Sigmoid colon (tissue), 7 donors: ENCODE data around the gene TMEM129. TPM values are rescaled to one million over a fixed set of nuclear protein-coding genes. Genes with fewer than 3 reads are reported as not detected.

Experiments
- DNase-seq: peaks from one replicate; pipeline ENCODE4 v3.0.0-alpha.2; 2019
- H3K27ac ChIP-seq, 4 donors: fragments of 200-600 bp; sonication (generic); one replicate each; pipeline ENCODE4 v1.5.1; 2016 to 2019; ENCODE audit warnings: mild to moderate bottlenecking in 1 of 4
- H3K27me3 ChIP-seq, 3 donors: fragments of 200-600 bp; sonication (generic); one replicate each; pipeline ENCODE4 v1.5.1; 2019; ENCODE audit warnings: mild to moderate bottlenecking in 1 of 3
- H3K36me3 ChIP-seq, 4 donors: fragments of 200-600 bp; sonication (generic); one replicate each; pipeline ENCODE4 v1.5.1; 2016 to 2019
- H3K4me1 ChIP-seq, 4 donors: fragments of 200-600 bp; sonication (generic); one replicate each; pipeline ENCODE4 v1.5.1; 2017 to 2019
- H3K4me3 ChIP-seq, 4 donors: fragments of 200-600 bp; sonication (generic); one replicate each; pipeline ENCODE4 v1.5.1; 2017 to 2019; ENCODE audit warnings: mild to moderate bottlenecking in 2 of 4, moderate library complexity in 1 of 4
- H3K9me3 ChIP-seq, 4 donors: fragments of 200-600 bp in 3 of 4; sonication (generic) in 3 of 4; one replicate each; pipeline versions ENCODE4 v1.5.1 to v1.6.1; 2013 to 2019
- EP300 ChIP-seq, 4 donors: sonication (generic); formaldehyde crosslinking; IDR thresholded peaks; one replicate each; pipeline ENCODE4 v1.6.1; 2017; ENCODE audit warnings: antibody characterized with exemption in 4 of 4
- POLR2A ChIP-seq, 2 donors: fragments of 450-650 bp; IDR thresholded peaks; one replicate each; pipeline ENCODE4 v1.6.1; 2016; ENCODE audit warnings: antibody characterized with exemption in 2 of 2, mild to moderate bottlenecking in 2 of 2, moderate library complexity in 2 of 2
- POLR2AphosphoS5 ChIP-seq, 4 donors: sonication (generic); formaldehyde crosslinking; IDR thresholded peaks; one replicate each; pipeline ENCODE4 v1.6.1; 2017; ENCODE audit warnings: antibody characterized with exemption in 4 of 4
- WGBS, 2 donors: extraction: QIAGEN DNeasy Blood & Tissue Kit; methylation state at CpG; one replicate each; pipeline ENCODE4 v1.1.7; 2013; 5-methylcytosine and 5-hydroxymethylcytosine counted together
- intact Hi-C: fragments of 100-400 bp; cut with DNase I; formaldehyde crosslinking; loops from one replicate; pipeline ENCODE4 v1.15.1; 2023
- polyA plus RNA-seq, 3 donors: library from polyadenylated mRNA; stranded (reverse); fragments of 200-250 nt; gene quantifications; one replicate each; pipeline ENCODE4 v1.2.3, GENCODE V29; 2013
- total RNA-seq, 4 donors: library from RNA; depleted of rRNA; stranded (reverse); fragments of >200 nt; gene quantifications; one replicate each; pipeline ENCODE4 v1.1.0, GENCODE V29; 2016
- TF ChIP-seq, protein P1 (sequence below), 4 experiments: fragments of 450-650 bp in 3 of 4; fragments of 200-600 bp in 1 of 4; IDR thresholded peaks; one replicate each; pipeline ENCODE4 v1.5.1; 2016 to 2019; ENCODE audit warnings: antibody characterized with exemption in 4 of 4, mild to moderate bottlenecking in 3 of 4, moderate library complexity in 2 of 4
- donor health status: healthy with polysubstance abuse.
- donor health status: Bipolar disorder and iron deficiency.
- donor health status: healthy.

TMEM129 gene
- total and polyA plus RNA-seq, 7 donors = 16.9 to 51.4 (median 42.4) TPM

DNA sequence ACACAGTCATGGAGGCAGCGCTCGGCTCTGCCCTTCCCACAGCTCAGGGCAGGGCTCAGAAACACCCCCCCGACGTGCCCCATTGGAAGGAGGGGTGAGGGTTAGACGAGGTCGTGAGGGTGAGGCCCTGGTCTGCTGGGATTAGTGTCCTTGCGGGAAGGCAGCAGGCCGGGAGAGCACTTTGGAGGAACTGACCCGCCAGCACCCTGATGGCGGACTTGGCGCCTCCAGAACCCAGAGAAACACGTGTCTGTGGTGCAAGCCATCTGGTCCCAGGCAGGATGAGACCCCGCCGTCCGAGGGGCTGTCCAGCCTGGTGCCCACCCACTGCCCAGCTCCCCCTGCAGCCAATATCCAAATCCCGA lies 26.5 kb upstream of the TMEM129 start:
- H3K27ac ChIP-seq = no peak overlapping the region
- WGBS, 2 donors = 71 to 88% methylated on average over 16 of the region's 16 CpGs
- peaks cover 0 to 12% (median 5%) of the 10 kb centered on the region in 3 donors for H3K27me3 ChIP-seq
- no peak overlapping the region for H3K4me3 ChIP-seq
- peaks cover 0 to 7% (median 2%) of the 10 kb centered on the region in 4 donors for H3K4me1 ChIP-seq
- no peaks in the 10 kb centered on the region for H3K9me3 ChIP-seq
- intact Hi-C loops = no loop called here
- TF ChIP-seq POLR2A (IDR thresholded peaks at IDR 0.05) (no peak), EP300 (IDR thresholded peaks at IDR 0.05) (no peak), POLR2AphosphoS5 (IDR thresholded peaks at IDR 0.05) (no peak)
- TF ChIP-seq, protein P1, sequence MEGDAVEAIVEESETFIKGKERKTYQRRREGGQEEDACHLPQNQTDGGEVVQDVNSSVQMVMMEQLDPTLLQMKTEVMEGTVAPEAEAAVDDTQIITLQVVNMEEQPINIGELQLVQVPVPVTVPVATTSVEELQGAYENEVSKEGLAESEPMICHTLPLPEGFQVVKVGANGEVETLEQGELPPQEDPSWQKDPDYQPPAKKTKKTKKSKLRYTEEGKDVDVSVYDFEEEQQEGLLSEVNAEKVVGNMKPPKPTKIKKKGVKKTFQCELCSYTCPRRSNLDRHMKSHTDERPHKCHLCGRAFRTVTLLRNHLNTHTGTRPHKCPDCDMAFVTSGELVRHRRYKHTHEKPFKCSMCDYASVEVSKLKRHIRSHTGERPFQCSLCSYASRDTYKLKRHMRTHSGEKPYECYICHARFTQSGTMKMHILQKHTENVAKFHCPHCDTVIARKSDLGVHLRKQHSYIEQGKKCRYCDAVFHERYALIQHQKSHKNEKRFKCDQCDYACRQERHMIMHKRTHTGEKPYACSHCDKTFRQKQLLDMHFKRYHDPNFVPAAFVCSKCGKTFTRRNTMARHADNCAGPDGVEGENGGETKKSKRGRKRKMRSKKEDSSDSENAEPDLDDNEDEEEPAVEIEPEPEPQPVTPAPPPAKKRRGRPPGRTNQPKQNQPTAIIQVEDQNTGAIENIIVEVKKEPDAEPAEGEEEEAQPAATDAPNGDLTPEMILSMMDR (IDR thresholded peaks at IDR 0.05) = no peak
- H3K36me3 ChIP-seq = no peaks in the 10 kb centered on the region
- DNase-seq = no peak

DNA sequence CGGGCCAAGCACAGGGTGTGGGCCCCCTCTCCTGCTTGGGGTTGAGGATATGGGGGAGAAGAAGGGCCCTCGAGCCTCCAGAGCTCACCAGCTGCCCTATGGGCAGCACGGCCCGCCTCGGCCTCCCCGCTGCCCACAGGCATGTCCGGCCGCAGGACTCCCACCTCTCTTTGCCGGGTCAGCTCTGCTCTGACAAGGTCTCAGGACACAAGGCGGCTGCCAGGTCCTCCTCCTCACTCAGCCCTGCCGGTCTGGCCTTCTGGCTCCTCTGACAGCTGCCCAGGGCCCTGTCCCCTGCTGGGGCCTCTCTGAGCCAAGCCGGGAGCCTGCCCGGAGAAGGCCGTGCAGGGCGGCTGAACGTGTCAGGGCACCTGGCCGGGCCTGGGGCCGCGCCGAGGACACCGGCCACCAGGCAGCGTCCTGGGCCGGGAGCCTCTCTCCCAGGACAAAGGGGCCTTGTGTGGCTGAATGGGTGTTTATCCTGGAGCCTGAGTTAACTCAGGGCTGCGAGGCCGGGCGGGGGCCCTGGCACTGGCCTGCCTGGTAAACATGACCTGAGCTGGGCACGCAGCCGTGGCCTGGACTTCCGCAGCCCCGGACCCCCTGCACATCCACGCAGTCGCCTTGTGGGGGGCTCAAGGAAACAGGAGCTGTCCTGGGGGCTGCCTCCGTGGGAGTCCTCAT lies 25.9 kb upstream of the TMEM129 start:
- intact Hi-C loops = loop anchor here (1.0 kb wide), 2 partner anchors 63 to 152 kb away; no protein-coding TSS in a partner anchor
- 39 to 77% methylated on average over 33 of the region's 33 CpGs for WGBS, 2 donors
- H3K27me3 ChIP-seq = peaks cover 0 to 12% (median 5%) of the 10 kb centered on the region in 3 donors
- peaks cover 0 to 7% (median 2%) of the 10 kb centered on the region in 4 donors for H3K4me1 ChIP-seq
- no peak overlapping the region for H3K27ac ChIP-seq
- H3K4me3 ChIP-seq = no peak overlapping the region
- no peak for DNase-seq
- TF ChIP-seq POLR2A (IDR thresholded peaks at IDR 0.05) = no peak
- TF ChIP-seq POLR2AphosphoS5 (IDR thresholded peaks at IDR 0.05) = no peak
- no peak for TF ChIP-seq EP300 (IDR thresholded peaks at IDR 0.05)
- TF ChIP-seq, protein P1 (IDR thresholded peaks at IDR 0.05) = no peak
- H3K36me3 ChIP-seq = peaks cover 0 to 4% (median 0%) of the 10 kb centered on the region in 4 donors
- H3K9me3 ChIP-seq = no peaks in the 10 kb centered on the region

DNA sequence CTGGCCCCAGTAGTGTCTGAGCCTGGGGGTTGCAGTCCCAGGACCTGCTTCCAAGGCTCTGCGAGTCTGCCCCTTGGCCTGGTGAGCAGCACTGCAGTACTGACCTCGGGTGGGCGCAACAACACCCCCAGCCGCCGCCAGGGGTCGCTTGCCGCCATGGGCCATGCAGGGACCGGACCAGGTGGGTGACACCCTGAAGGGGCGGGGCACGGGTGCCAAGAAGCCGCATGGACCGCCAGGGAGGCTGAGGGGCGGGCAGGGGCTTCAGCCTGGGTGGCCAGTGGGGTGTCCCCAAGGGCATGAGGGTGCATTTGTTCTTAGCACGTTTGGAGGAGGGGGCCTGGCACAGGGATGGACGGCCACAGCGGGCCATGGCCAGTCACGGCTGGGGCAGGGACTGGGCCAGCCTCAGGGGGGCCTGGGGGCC lies 25.2 kb upstream of the TMEM129 start:
- intact Hi-C loops = loop anchor here (1.0 kb wide), 2 partner anchors 64 to 153 kb away; no protein-coding TSS in a partner anchor
- Histone ChIP-seq H3K9me3 (no peaks in the 10 kb centered on the region), H3K4me1 (peaks cover 0 to 7% (median 2%) of the 10 kb centered on the region in 4 donors), H3K36me3 (peaks cover 0 to 11% (median under 1%) of the 10 kb centered on the region in 4 donors), H3K27ac (no peak overlapping the region), H3K4me3 (no peak overlapping the region), H3K27me3 (peaks cover 0 to 12% (median 5%) of the 10 kb centered on the region in 3 donors)
- peak; percentile 78 for DNase-seq
- 15 to 18% methylated on average over 17 of the region's 17 CpGs for WGBS, 2 donors
- TF ChIP-seq, protein P1 (IDR thresholded peaks at IDR 0.05) = peak; percentile 48 to 79 (median 61)
- TF ChIP-seq POLR2A (IDR thresholded peaks at IDR 0.05) = no peak

DNA sequence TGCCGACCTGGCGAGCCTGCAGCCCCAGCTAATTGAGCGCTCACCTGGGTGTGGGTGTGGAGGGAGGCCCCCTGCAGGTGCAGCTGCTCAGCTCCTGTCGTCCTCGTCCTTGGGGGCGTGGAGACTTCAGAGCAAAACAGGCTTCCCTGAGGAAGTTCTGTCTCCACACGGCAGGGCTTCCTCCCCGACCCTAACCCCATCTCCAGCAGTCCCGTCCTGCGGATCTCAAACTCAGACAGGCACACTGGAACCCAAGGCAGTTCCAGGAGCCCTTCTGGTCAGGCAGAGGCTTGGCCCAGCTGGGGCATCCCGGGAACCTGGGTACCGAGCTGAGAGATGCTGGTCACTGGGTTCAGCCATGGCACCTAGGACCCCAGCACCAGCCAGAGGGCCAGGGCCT lies 24.6 kb upstream of the TMEM129 start:
- H3K4me3 ChIP-seq = no peak overlapping the region
- peaks cover 0 to 12% (median 5%) of the 10 kb centered on the region in 3 donors for H3K27me3 ChIP-seq
- H3K36me3 ChIP-seq = peaks cover 0 to 16% (median 3%) of the 10 kb centered on the region in 4 donors
- H3K4me1 ChIP-seq = peaks cover 0 to 7% (median 2%) of the 10 kb centered on the region in 4 donors
- H3K9me3 ChIP-seq = no peaks in the 10 kb centered on the region
- TF ChIP-seq POLR2AphosphoS5 (IDR thresholded peaks at IDR 0.05) (no peak), POLR2A (IDR thresholded peaks at IDR 0.05) (no peak), EP300 (IDR thresholded peaks at IDR 0.05) (no peak)
- TF ChIP-seq, protein P1 (IDR thresholded peaks at IDR 0.05) = no peak
- DNase-seq = no peak
- WGBS, 2 donors = 76 to 81% methylated on average over 12 of the region's 12 CpGs
- no peak overlapping the region for H3K27ac ChIP-seq
- intact Hi-C loops = loop anchor here (1.0 kb wide), 2 partner anchors 65 to 154 kb away; no protein-coding TSS in a partner anchor
